Right kidney (tissue), 1 donor: ENCODE measurements around the gene KIF7.

Source experiments
- DNase-seq: peaks from one replicate; pipeline ENCODE4 v3.0.0-alpha.2; 2016

The KIF7 gene

DNA sequence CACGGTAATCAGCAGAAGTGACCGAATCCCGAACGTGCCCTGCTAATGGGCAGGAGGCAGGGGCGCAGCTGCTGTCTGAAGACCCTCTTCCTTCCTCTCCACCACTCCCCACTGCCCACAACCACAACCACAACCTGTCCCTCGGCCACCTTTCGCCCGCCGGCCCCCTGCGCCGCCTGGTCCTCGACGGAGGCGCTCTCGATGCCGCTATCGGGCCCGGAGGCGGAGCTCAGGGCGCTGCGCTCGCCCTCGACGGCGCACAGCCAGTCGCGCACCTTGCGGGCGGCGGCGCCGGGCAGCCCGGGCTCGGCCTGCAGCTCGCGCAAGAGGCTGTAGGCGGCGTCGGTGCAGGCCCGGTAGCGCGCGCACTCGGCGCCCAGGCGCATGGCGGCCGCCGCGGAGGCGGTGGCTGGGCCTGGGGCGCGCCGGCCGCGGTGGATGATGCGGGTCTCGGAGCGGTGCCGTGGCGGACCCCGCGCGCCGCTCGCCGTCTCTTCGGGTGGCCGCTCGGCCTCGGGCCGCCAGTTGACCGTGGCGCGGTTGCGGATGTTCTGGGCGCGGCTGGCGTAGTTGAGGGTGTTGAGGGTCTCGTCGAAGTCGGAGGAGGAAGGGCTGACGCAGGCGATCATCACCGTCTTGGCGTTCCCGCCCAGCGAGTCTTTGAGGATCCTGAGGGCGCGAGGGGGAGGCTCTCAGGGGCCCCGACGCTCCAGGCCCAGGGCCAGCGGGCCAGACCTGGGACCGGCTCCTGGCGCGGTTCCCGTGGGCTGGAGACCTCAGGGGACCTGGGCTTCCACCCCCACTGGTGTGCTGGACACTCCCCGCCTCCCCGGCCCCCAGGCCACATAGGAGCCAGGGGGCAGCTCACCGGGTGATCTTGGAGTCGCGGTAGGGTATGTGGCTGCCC, 6.9 kb downstream of the KIF7 start:
- no peak for DNase-seq

GRCh38 chr15:89647191-89647851, 7.9 kb downstream of the KIF7 start:
- peak; percentile 63 for DNase-seq

GRCh38 chr15:89646416-89647141, 8.7 kb downstream of the KIF7 start:
- no peak for DNase-seq

DNA sequence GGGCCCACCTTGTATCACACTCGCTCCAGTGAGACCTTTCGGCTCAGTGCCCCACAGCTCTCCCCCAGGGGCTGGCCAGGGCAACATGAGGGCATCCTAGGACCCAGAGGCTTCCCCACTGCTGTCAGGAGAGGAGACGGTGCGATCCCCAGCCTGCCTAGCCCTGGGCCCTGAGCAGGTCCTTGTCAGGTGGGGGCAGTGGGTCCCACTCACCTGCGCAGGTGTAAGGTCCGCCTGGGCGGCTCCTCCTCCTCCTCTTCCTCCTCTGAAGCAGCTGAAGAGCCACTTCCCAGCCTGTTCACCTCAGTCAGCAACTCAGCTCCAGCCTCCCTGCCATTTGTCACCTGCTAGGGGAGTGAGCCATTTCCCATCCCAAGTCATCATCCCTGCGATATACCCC, 9.6 kb downstream of the KIF7 start:
- DNase-seq = no peak

DNA sequence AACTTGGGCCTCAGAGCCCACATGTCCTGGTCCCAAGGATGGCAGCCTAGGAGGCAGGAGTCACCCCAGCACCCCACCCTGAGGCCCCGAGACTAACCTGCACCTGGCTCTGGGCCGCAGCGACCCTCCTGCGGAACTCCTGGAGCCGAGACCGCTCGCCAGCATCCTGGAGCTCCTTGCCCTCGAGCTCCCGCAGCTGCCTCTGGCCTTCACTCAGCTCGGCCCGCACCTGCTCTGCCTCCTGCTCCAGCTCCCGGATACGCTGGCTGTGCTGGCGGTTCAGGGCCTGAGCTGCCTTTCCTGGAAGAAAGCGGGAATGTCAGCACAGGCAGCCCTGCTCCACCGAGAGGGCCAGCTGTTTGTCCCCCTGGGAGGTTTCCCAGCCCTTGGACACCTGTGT, 13.2 kb downstream of the KIF7 start:
- no peak for DNase-seq

- DNase-seq = no peak
These were observed 14.2 kb downstream of the KIF7 start for GRCh38 chr15:89641053-89641452.

DNA sequence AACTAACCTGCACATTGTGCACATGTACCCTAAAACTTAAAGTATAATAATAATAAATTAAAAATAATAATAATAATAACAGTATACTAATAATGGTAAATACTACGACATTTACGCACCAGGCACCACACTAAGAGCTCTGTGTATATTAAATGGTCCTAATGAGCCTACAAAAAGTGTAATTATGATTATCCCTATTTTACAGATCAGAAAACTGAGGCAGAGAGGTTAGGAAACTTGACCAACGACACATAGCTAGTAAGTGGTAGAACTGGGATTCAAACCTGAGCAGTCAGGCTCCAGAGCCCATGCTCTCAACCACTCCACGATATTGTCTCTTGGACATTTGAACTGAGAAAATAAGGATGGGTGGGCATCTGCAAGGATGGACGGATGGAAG, 15.0 kb downstream of the KIF7 start:
- no peak for DNase-seq

DNA sequence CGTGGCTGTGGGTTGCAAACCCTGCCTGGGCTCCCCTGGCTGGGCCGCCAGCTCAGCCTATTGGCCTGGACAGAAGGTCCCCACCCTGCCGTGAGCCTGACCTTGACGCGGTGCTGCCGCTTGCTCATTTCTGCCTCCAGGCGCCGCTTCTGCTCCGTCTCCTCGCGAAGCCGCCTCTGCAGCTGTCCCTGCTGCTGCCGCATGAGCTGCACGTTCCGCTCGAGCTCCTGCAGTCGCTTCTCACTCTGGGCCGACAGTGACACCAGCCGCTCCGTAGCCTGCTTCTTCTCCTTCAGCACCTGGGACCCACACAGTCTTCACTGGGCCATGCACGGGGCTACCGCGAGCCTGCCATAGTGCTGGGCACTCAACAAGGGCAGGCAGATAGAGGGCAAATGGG, 21.7 kb downstream of the KIF7 start:
- no peak for DNase-seq

DNA sequence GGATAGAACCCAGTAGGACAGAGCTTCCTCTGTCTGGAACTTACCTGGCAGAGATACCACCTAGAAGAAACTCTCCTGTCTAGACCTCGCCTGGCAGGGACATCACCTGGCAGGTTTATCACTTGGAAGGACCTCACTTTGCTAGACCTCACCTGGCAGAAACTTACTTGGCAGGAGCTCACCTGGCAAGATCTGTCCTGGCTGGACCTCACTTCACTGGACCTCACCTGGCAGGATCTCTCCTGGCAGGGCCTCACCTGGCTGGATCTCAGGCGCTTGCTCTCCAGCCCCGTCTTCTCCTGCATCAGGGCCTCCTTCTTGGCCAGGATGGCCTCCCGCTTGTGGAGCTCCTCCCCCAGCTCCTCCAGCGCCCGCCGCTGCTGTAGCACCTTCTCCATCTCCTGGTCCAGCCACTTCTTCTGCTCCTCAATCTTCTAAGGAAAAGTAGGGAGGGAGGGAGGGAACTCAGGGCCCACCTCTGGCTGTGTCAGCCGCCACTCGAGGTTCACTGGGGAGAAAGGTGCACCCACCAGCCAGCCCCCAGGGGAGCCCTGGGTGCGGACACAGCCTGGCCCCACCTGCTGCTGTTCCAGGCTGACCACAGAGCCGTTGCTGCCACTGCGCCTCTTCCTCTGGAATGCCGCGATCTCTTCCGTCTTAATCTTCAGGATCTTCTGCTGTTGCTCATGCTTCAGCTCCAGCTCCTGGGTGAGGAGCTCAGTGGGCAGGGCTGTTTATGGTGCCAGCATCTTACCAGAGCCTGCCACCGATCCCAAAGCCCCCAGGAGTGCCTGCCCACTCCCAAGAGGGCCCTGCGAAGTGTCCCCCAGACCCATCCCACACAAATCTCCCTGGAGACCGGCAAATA, 22.5 kb downstream of the KIF7 start:
- DNase-seq = no peak

DNA sequence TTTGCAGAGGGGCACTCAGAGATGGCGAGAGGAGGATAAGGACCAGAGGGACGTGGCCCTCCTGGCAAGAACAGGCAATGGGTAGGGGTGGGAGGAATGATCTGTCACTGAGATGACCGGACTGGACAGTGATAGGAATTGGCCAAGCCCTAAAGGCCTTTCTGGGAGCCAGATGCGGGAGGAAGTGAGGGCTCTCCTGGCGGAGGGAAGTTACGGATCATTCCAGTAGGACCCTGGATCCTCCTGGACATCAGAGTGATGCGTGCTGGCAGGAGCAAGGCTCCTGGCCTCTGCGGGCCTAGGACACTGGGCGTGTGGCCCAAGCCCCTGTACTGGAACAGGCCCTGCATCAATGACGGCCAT, 23.4 kb downstream of the KIF7 start:
- DNase-seq = no peak

GRCh38 chr15:89630974-89631901, 24.0 kb downstream of the KIF7 start:
- DNase-seq = no peak

DNA sequence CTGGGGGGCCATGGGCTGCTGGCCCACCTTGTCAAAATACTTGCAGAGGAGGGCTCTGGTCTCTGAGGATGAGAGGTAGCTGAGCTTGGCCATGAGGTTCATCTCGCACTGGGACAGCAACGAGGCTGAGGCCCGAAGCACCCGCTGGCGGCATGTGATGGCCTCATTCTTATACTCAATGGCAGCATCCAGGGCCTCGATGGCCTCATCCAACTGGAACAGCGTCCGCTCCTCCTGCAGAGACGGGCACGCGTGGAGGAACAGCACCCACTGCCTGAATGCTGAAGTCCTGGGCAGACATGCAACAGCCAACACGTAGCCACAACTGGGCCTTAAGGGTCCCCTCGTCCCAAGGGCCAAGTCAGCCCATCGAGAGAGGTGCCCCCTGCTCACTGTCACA, 25.0 kb downstream of the KIF7 start:
- no peak for DNase-seq

DNA sequence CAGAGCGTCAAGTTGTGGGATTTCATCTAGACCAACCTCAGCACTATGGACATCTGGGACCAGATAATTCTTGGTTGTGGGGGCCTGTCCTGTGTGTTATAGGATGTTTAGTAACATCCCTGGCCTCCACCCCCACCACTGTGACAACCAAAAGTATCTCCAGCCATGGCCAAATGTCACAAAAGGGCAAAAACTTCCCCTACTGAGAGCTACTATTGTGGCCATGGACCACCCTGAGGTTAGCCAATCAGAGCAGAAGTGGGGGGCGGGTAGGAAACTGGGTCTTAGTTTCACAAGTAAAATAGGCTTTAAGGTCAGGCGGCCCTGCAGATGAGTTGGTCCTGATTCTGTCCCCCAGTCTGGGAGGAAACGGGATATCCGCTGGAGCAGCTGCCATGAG, 25.4 kb downstream of the KIF7 start:
- no peak for DNase-seq

GRCh38 chr15:89628806-89629715, 26.2 kb downstream of the KIF7 start:
- DNase-seq = no peak

DNA sequence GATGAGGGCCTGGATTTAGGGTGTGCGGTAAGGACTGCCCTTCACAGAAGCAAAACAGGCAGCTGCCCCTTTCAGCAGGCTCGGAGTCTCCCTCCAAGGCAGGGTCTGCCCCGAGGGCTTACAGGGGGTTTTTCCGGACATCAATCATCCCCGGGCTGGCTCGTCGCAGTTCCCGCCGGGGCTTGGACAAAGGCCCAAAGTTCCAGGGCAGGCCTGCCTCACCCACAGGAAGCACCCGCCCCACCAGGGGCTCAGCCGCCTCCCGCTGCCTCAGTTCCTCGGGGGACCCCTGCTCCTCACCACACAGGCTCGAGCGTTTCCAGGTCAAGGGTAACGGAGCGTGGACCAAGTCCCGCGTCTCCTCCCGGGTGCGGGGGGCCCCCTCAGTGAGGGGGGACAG, 27.0 kb downstream of the KIF7 start:
- no peak for DNase-seq

DNA sequence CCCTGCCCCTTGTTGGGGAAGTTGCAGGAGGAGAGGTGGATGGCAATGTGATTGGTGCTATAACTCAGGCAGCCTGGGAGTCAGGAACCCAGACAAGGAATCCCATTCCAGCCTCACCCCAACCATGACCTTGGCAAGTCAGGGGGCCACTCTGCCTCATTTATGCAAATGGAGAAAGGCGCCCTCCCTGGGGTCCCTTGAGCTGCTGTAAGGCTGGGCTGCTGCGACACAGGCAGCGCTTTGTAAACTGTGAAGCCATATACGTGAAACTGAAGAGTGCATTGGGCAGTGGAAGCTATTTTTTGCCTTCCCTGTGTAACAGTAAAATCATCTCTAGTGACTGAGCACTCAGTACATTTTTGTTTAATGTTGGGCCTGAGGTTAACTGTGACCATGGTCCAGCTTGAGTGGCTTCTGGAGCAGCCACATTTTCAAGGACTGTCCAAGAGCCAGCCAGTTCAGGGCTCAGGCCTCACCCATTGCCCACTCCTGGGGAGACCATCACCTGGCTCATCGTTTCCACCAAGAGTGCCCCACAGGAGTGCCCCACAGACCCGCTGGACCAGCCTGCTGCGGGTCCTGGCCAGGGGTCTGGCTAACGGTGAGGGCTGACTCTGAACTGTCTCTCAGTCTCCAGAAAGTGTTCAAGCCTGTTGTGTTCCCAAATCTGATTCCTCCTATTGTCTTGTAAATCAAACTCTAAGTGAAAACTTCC, 27.9 kb downstream of the KIF7 start:
- no peak for DNase-seq

- no peak for DNase-seq
These were observed 29.6 kb downstream of the KIF7 start for GRCh38 chr15:89625716-89626115.

DNA sequence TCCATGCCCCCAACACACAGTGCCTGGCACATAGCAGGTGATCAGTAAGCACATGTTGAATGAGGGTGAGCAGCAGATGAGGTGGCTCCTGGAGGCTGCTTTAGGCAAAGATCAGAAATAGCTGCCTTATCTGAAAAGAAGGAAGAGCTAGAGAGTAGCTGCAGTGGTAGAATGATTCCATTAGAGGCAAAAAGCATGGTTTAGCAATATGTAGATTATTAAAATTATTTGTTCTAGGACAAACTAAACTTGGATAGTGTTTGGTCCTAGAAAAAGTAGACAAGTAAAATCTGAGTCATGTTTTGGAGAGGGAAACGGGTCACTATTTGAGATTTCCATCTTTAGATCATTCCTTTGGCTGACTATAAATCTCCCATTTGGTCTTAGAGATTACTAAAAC, 32.1 kb downstream of the KIF7 start:
- no peak for DNase-seq

GRCh38 chr15:89621547-89621946, 33.7 kb downstream of the KIF7 start:
- no peak for DNase-seq
